Measurements from ENCODE around the gene FICD.

The FICD gene

GRCh38 chr12:108567406-108568337, 52.6 kb downstream of the FICD start:
- DNase-seq, result no peak

- DNase-seq, result peak; percentile 62
These were observed 53.5 kb downstream of the FICD start for GRCh38 chr12:108568338-108569154.

All from activated T-cell treated with anti-CD3 and anti-CD28 coated beads, Interleukin-2, amount 50 U/mL, for 1 hour (primary cell).